HepG2 (cell line): ENCODE results near the gene PGPEP1. TPM values are rescaled to one million over a fixed set of nuclear protein-coding genes. Genes with fewer than 3 reads are reported as not detected.

Source experiments
- ERF ChIP-seq: IDR thresholded peaks from 2 replicates; pipeline ENCODE4 v1.6.1; 2018; ENCODE audit warnings: missing biosample characterization, missing genetic modification reagents
- MAZ ChIP-seq, 2 experiments: sonication (generic) in 1 of 2; formaldehyde crosslinking in 1 of 2; IDR thresholded peaks; 2 replicates each; pipeline versions ENCODE4 v1.5.0 to v1.6.1; 2012 to 2020; ENCODE audit warnings: low read depth in 2 of 2, mild to moderate bottlenecking in 2 of 2, borderline replicate concordance in 1 of 2, improper control_type of control experiment in 1 of 2, low read length in 1 of 2, missing genetic modification reagents in 1 of 2, moderate library complexity in 1 of 2
- MIXL1 ChIP-seq: IDR thresholded peaks from 2 replicates; pipeline ENCODE4 v1.6.1; 2016
- MXI1 ChIP-seq: IDR thresholded peaks from 3 replicates; pipeline ENCODE4 v1.6.1; 2012; ENCODE audit warnings: low read depth, low read length, inconsistent platforms, borderline replicate concordance
- RXRA ChIP-seq: sonication (generic); formaldehyde crosslinking; IDR thresholded peaks from 2 replicates; pipeline ENCODE4 v1.5.1; 2020; ENCODE audit warnings: missing genetic modification reagents
- SNAPC2 ChIP-seq: sonication (generic); formaldehyde crosslinking; IDR thresholded peaks from 2 replicates; pipeline ENCODE4 v1.8.1; 2022; ENCODE audit warnings: mild to moderate bottlenecking, missing genetic modification reagents
- STAG1 ChIP-seq: sonication (generic); formaldehyde crosslinking; IDR thresholded peaks from 2 replicates; pipeline ENCODE4 v1.4.0; 2020; ENCODE audit warnings: missing genetic modification reagents
- TRIM24 ChIP-seq: sonication (generic); formaldehyde crosslinking; IDR thresholded peaks from 2 replicates; pipeline ENCODE4 v1.8.0; 2022; ENCODE audit warnings: mild to moderate bottlenecking, missing genetic modification reagents
- ZFP82 ChIP-seq: sonication (generic); formaldehyde crosslinking; IDR thresholded peaks from 2 replicates; pipeline ENCODE4 v1.5.1; 2020; ENCODE audit warnings: mild to moderate bottlenecking, missing genetic modification reagents, borderline replicate concordance
- ZNF263 ChIP-seq: sonication (generic); formaldehyde crosslinking; IDR thresholded peaks from 2 replicates; pipeline ENCODE4 v1.4.0; 2020; ENCODE audit warnings: missing genetic modification reagents
- ZNF431 ChIP-seq: sonication (generic); formaldehyde crosslinking; IDR thresholded peaks from 2 replicates; pipeline ENCODE4 v1.9.0; 2022; ENCODE audit warnings: missing genetic modification reagents, low read depth, mild to moderate bottlenecking, borderline replicate concordance
- ZNF564 ChIP-seq: sonication (generic); formaldehyde crosslinking; IDR thresholded peaks from 2 replicates; pipeline ENCODE4 v1.8.1; 2023; ENCODE audit warnings: mild to moderate bottlenecking, missing genetic modification reagents
- ZNF891 ChIP-seq: sonication (generic); formaldehyde crosslinking; IDR thresholded peaks from 2 replicates; pipeline ENCODE4 v1.5.0; 2020; ENCODE audit warnings: mild to moderate bottlenecking, missing genetic modification reagents
- polyA plus RNA-seq, 8 experiments: library from polyadenylated mRNA; depleted of rRNA in 3 of 8; stranded (reverse) in 7 of 8; unstranded in 1 of 8; fragments of >200 nt; fragmentation: Illumina TruSeq in 4 of 8; extraction: Trizol in 4 of 8; gene quantifications; 2 replicates each; pipeline versions ENCODE4 v1.2.1 to v1.2.3, GENCODE V29; 2011 to 2016; ENCODE audit warnings: low read depth in 4 of 8, missing spikeins in 1 of 8, mixed read lengths in 1 of 8; ENCODE audit not compliant: insufficient read depth in 1 of 8
- total RNA-seq, 5 experiments: library from RNA; depleted of rRNA; stranded (reverse); fragments of >200 nt; fragmentation: Illumina TruSeq; extraction: Trizol; gene quantifications; 2 replicates each; pipeline ENCODE4 v1.2.3, GENCODE V29; 2016; ENCODE audit warnings: low read depth in 1 of 5
- TF ChIP-seq, protein P1 (sequence below): sonication (generic); formaldehyde crosslinking; conservative IDR thresholded peaks from 2 replicates; pipeline ENCODE4 v1.4.0; 2020; ENCODE audit warnings: missing genetic modification reagents
- TF ChIP-seq, protein P2 (sequence below), 2 experiments: fragments of 450-650 bp in 1 of 2; sonication (generic) in 1 of 2; formaldehyde crosslinking; IDR thresholded peaks; 2 replicates each; pipeline versions ENCODE4 v1.5.0 to v1.8.0; 2020 to 2022; ENCODE audit warnings: mild to moderate bottlenecking in 1 of 2, missing genetic modification reagents in 1 of 2
- TF ChIP-seq, protein P3 (sequence below): sonication (generic); formaldehyde crosslinking; IDR thresholded peaks from 2 replicates; pipeline ENCODE4 v1.4.0; 2020; ENCODE audit warnings: missing genetic modification reagents
- TF ChIP-seq, protein P4 (sequence below): sonication (generic); formaldehyde crosslinking; IDR thresholded peaks from 2 replicates; pipeline ENCODE4 v1.9.0; 2021; ENCODE audit warnings: missing genetic modification reagents, mild to moderate bottlenecking, borderline replicate concordance
- TF ChIP-seq, protein P5 (sequence below), 2 experiments: sonication (generic) in 1 of 2; formaldehyde crosslinking in 1 of 2; IDR thresholded peaks; 2 replicates each; pipeline versions ENCODE4 v1.4.0 to v1.6.1; 2016 to 2020; ENCODE audit warnings: borderline replicate concordance in 1 of 2, low read depth in 1 of 2, mild to moderate bottlenecking in 1 of 2, missing genetic modification reagents in 1 of 2

The PGPEP1 gene
- total and polyA plus RNA-seq, 2 of the 13 experiments (the other 11 are each of a cell fraction or from before 2014, with no cell fraction given), result 53.1 to 56.6 TPM

DNA sequence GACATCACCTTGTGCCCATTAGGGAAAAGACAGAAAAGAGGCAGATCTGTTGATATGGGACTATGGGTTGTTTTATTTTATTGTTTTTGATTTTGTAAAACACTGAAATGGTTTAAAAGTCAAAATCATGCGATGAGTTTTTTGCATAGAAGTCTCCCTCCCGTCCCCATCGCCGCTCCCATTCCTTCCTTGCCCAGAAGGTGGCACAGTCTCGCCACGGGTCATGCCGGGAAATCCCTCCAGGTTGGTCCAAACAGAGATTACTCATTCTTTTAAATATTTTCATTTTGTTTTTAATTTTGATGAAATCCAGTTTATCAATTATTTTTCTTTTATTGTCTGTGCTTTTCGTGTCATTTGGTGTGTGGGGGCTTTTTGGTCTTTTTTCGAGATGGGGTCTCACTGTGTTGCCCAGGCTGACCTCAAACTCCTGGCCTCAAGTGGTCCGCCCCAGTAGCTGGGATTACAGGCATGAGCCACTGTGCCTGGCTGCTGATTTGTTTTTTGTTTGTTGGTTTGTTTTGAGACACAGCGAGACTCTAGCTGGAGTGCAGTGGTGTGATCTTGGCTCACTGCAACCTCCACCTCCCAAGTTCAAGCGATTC lies 9.2 kb downstream of the PGPEP1 start (continued):
- TF ChIP-seq ZNF564, result no peak
- TF ChIP-seq TRIM24 (CRISPR knock-in tag), result no peak
- no peak for TF ChIP-seq MIXL1
- 0 out of 2 replicates have a peak, but pooled peaks have one; percentile 31 for TF ChIP-seq MAZ (IDR thresholded peaks at IDR 0.05; ENCODE audit: borderline replicate concordance, low read depth, low read length)
- no peak for TF ChIP-seq MAZ (CRISPR knock-in tag; IDR thresholded peaks at IDR 0.05; ENCODE audit: low read depth)
- TF ChIP-seq, protein P1, sequence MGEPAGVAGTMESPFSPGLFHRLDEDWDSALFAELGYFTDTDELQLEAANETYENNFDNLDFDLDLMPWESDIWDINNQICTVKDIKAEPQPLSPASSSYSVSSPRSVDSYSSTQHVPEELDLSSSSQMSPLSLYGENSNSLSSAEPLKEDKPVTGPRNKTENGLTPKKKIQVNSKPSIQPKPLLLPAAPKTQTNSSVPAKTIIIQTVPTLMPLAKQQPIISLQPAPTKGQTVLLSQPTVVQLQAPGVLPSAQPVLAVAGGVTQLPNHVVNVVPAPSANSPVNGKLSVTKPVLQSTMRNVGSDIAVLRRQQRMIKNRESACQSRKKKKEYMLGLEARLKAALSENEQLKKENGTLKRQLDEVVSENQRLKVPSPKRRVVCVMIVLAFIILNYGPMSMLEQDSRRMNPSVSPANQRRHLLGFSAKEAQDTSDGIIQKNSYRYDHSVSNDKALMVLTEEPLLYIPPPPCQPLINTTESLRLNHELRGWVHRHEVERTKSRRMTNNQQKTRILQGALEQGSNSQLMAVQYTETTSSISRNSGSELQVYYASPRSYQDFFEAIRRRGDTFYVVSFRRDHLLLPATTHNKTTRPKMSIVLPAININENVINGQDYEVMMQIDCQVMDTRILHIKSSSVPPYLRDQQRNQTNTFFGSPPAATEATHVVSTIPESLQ (CRISPR knock-in tag), result no peak
- TF ChIP-seq, protein P2, sequence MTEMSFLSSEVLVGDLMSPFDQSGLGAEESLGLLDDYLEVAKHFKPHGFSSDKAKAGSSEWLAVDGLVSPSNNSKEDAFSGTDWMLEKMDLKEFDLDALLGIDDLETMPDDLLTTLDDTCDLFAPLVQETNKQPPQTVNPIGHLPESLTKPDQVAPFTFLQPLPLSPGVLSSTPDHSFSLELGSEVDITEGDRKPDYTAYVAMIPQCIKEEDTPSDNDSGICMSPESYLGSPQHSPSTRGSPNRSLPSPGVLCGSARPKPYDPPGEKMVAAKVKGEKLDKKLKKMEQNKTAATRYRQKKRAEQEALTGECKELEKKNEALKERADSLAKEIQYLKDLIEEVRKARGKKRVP (CRISPR knock-in tag; IDR thresholded peaks at IDR 0.05), result no peak
- 0 out of 2 replicates have a peak, but pooled peaks have one; percentile 17 for TF ChIP-seq ERF (CRISPR knock-in tag)
- TF ChIP-seq ZNF263, result no peak
- no peak for TF ChIP-seq SNAPC2 (CRISPR knock-in tag)
- no peak for TF ChIP-seq MXI1
- TF ChIP-seq, protein P3, sequence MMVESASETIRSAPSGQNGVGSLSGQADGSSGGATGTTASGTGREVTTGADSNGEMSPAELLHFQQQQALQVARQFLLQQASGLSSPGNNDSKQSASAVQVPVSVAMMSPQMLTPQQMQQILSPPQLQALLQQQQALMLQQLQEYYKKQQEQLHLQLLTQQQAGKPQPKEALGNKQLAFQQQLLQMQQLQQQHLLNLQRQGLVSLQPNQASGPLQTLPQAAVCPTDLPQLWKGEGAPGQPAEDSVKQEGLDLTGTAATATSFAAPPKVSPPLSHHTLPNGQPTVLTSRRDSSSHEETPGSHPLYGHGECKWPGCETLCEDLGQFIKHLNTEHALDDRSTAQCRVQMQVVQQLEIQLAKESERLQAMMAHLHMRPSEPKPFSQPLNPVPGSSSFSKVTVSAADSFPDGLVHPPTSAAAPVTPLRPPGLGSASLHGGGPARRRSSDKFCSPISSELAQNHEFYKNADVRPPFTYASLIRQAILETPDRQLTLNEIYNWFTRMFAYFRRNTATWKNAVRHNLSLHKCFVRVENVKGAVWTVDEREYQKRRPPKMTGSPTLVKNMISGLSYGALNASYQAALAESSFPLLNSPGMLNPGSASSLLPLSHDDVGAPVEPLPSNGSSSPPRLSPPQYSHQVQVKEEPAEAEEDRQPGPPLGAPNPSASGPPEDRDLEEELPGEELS (CRISPR knock-in tag), result no peak
- TF ChIP-seq, protein P4, sequence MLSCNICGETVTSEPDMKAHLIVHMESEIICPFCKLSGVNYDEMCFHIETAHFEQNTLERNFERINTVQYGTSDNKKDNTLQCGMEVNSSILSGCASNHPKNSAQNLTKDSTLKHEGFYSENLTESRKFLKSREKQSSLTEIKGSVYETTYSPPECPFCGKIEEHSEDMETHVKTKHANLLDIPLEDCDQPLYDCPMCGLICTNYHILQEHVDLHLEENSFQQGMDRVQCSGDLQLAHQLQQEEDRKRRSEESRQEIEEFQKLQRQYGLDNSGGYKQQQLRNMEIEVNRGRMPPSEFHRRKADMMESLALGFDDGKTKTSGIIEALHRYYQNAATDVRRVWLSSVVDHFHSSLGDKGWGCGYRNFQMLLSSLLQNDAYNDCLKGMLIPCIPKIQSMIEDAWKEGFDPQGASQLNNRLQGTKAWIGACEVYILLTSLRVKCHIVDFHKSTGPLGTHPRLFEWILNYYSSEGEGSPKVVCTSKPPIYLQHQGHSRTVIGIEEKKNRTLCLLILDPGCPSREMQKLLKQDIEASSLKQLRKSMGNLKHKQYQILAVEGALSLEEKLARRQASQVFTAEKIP (CRISPR knock-in tag), result no peak
- TF ChIP-seq ZFP82 (CRISPR knock-in tag), result no peak
- TF ChIP-seq STAG1 (CRISPR knock-in tag), result peak; percentile 87
- TF ChIP-seq ZNF431 (CRISPR knock-in tag), result no peak
- no peak for TF ChIP-seq ZNF891
- no peak for TF ChIP-seq RXRA (CRISPR knock-in tag)
- TF ChIP-seq, protein P5, sequence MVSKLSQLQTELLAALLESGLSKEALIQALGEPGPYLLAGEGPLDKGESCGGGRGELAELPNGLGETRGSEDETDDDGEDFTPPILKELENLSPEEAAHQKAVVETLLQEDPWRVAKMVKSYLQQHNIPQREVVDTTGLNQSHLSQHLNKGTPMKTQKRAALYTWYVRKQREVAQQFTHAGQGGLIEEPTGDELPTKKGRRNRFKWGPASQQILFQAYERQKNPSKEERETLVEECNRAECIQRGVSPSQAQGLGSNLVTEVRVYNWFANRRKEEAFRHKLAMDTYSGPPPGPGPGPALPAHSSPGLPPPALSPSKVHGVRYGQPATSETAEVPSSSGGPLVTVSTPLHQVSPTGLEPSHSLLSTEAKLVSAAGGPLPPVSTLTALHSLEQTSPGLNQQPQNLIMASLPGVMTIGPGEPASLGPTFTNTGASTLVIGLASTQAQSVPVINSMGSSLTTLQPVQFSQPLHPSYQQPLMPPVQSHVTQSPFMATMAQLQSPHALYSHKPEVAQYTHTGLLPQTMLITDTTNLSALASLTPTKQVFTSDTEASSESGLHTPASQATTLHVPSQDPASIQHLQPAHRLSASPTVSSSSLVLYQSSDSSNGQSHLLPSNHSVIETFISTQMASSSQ (IDR thresholded peaks at IDR 0.05; ENCODE audit: low read depth), result no peak
- TF ChIP-seq, protein P5 (CRISPR knock-in tag; IDR thresholded peaks at IDR 0.05; ENCODE audit: borderline replicate concordance), result no peak
